ENCODE measurements around the gene HMGN1.

GRCh38 chr21:39388811-39389155 is 39.9 kb upstream of the HMGN1 start:
- TF ChIP-seq EP300 (IDR thresholded peaks at IDR 0.05; ENCODE audit: borderline replicate concordance) = no peak
- TF ChIP-seq YY1 (IDR thresholded peaks at IDR 0.05; ENCODE audit: low read depth) = no peak

Measured in Ishikawa (cell line).